ENCODE results near the gene CCM2.

The CCM2 gene

DNA sequence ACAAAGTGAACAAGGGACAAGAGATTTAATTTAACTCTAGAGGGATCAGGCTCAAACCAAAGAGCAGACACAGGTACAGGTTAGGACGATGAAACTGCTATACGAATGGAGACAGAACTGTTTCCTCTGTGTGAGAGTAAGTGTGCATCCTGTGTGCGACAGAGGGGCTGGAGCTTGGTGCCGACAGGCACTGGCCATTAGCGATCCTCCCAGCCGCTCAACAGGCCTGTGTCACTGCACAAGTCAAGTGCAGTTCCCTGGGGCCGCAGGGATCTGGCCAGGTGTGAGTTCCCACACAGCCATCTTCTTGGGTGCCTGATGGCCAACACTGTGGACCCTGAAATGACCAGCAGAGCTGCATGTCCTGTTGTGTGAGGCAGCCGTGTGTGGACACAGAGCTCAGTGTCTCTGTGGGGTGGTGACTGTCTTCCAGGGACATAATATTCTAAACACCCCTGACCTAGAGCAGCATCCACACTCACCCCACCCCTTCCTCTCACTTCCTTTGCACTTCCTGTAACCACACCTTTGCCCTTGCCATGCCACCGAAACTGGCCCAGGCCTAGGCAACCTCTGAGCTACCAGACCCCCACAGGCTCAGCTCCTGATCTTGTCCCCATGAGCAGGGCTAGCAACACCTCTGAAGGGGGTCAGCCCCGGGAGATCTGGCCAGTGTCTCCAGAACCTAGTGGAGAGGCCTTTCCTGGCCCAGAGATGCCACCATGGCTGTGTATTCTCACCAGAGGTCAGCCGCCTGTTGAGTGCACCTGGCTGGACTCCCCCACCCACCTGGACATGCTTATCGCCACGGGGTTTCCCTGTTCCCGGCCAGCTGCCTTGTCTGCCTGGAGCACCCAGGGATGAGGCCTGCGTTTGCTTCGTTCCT lies 123.2 kb downstream of the CCM2 start:
- CTCF ChIA-PET, result interaction anchor here (1.0 to 5.4 kb wide), 2 partner anchors 10 to 13 kb away, joined by 3 to 37 read pairs; no protein-coding TSS in a partner anchor
- DNase-seq (ENCODE audit: extremely low spot score), result no peak
- TF ChIP-seq, protein P1, sequence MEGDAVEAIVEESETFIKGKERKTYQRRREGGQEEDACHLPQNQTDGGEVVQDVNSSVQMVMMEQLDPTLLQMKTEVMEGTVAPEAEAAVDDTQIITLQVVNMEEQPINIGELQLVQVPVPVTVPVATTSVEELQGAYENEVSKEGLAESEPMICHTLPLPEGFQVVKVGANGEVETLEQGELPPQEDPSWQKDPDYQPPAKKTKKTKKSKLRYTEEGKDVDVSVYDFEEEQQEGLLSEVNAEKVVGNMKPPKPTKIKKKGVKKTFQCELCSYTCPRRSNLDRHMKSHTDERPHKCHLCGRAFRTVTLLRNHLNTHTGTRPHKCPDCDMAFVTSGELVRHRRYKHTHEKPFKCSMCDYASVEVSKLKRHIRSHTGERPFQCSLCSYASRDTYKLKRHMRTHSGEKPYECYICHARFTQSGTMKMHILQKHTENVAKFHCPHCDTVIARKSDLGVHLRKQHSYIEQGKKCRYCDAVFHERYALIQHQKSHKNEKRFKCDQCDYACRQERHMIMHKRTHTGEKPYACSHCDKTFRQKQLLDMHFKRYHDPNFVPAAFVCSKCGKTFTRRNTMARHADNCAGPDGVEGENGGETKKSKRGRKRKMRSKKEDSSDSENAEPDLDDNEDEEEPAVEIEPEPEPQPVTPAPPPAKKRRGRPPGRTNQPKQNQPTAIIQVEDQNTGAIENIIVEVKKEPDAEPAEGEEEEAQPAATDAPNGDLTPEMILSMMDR (IDR thresholded peaks at IDR 0.05; ENCODE audit: control extremely low read depth, extremely low read depth, low read depth, missing control alignments), result no peak
- POLR2A ChIA-PET, result no interaction called here

DNA sequence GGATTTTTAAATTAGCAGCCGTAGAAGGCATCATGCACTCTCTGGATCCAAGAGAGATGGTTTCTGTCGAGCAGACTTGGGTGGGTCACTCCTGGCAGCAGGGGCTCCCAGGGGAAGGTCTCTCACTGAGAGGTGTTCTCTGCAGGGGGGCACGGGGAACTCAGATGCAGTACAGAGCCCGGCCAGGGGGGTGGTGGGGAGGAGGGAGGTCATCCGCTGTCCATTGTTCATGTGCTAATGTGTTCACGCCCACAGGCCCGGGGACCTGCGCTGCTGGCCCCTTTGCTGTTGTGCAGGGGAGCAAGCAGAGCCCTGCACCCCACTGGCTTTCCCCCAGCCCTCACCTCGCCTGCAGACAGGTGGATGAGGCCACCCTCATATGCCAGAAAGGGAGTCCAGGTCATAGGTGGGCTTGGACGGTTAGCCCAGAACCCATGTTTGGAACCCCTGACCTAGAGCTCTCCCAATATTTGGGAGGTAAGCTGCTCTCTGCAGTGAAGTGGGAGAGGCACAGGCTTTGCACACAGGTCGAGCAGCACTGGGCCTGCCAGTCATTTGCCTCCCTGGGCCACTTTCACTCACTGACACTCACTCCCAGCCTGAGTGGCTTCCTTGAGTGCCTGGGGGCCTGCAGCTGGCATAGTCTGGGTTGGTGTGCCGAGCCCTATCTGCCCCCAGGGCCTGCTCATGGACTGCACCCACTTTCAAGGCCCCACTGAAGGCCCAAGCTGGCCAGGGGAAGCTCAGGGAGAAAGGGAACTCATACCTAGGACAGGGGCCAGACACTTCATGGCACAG lies 124.1 kb downstream of the CCM2 start:
- ChIA-PET POLR2A (no interaction called here), CTCF (interaction anchor here (5.4 kb wide), 1 partner anchor 12 kb away, joined by 37 read pairs; no protein-coding TSS in a partner anchor)
- no peak for DNase-seq (ENCODE audit: extremely low spot score)
- TF ChIP-seq, protein P1 (IDR thresholded peaks at IDR 0.05; ENCODE audit: control extremely low read depth, extremely low read depth, low read depth, missing control alignments), result no peak

DNA sequence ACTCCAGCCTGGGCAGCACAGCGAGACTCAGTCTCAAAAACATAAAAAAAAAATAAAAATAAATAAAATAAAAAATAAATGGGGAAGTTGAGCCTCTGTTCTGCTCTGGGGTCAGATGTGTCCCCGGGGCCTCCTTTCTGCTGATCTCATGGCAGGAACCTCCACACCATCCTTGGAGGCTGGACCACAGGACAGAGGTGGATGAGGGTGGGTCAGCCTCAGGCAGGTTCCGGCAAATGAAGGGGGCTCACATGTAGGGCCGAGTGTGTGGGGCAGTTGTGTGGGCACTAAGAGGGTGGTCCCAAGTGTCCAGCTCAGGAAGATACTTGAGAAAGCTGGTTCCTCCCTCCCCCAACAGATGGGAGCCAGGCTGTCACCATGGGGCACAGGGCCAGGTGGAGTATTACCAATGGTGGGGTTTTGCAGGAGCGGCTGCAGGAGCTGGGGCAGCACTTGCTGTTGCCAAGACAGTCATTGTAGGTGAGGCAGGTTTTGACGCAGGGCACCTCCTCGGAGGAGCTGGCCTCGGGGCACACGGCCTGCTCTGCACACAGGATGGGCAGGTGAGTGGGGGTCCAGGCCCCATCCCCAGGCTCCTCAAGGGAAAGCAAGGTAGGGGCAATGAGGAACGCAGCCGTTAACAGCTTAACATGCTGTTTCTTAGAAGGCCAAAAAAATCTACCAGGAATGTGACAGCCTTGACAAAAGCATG lies 125.3 kb downstream of the CCM2 start:
- ChIA-PET CTCF (interaction anchor here (1.6 to 5.4 kb wide), 2 partner anchors 11 kb away, joined by 3 to 37 read pairs; no protein-coding TSS in a partner anchor), POLR2A (no interaction called here)
- TF ChIP-seq, protein P1 (IDR thresholded peaks at IDR 0.05; ENCODE audit: control extremely low read depth, extremely low read depth, low read depth, missing control alignments), result no peak
- no peak for DNase-seq (ENCODE audit: extremely low spot score)
